ENCODE data around the gene NFU1. TPM values are rescaled to one million over a fixed set of nuclear protein-coding genes. Genes with fewer than 3 reads are reported as not detected.

Gene NFU1
- total and polyA plus RNA-seq, 2 experiments from 2014 or later = 39.9 to 102 TPM

- Histone ChIP-seq H2AFZ (no peak overlapping the region), H4K20me1 (replicated peaks; ENCODE audit: insufficient read depth) (peaks cover 18% of the 10 kb centered on the region), H3F3A (replicated peaks; ENCODE audit: low read depth) (no peaks in the 10 kb centered on the region; the same call in 1 of the 2 replicates), H3K27ac (ENCODE audit: low read depth) (no peak overlapping the region), H3K27me3 (ENCODE audit: insufficient read depth) (no peaks in the 10 kb centered on the region), H3K4me1 (ENCODE audit: insufficient read depth) (peaks cover 8% of the 10 kb centered on the region; the same call in 1 of the 2 replicates), H3K4me3 (no peak overlapping the region), H3K4me2 (no peak overlapping the region), H3K9me2 (ENCODE audit: insufficient read depth) (no peaks in the 10 kb centered on the region), H3K79me2 (replicated peaks; ENCODE audit: insufficient read depth) (peaks cover 98% of the 10 kb centered on the region), H3K36me3 (ENCODE audit: insufficient read depth) (no peaks in the 10 kb centered on the region)
- no peak for TF ChIP-seq ZNF331 (CRISPR knock-in tag; IDR thresholded peaks at IDR 0.05; ENCODE audit: low read depth)
- TF ChIP-seq STAT1 (IDR thresholded peaks at IDR 0.05; ENCODE audit: unreplicated experiment) = no peak
- TF ChIP-seq EZH2 (IDR thresholded peaks at IDR 0.05; ENCODE audit: low read depth, unreplicated experiment) = no peak
- TF ChIP-seq, protein P1, sequence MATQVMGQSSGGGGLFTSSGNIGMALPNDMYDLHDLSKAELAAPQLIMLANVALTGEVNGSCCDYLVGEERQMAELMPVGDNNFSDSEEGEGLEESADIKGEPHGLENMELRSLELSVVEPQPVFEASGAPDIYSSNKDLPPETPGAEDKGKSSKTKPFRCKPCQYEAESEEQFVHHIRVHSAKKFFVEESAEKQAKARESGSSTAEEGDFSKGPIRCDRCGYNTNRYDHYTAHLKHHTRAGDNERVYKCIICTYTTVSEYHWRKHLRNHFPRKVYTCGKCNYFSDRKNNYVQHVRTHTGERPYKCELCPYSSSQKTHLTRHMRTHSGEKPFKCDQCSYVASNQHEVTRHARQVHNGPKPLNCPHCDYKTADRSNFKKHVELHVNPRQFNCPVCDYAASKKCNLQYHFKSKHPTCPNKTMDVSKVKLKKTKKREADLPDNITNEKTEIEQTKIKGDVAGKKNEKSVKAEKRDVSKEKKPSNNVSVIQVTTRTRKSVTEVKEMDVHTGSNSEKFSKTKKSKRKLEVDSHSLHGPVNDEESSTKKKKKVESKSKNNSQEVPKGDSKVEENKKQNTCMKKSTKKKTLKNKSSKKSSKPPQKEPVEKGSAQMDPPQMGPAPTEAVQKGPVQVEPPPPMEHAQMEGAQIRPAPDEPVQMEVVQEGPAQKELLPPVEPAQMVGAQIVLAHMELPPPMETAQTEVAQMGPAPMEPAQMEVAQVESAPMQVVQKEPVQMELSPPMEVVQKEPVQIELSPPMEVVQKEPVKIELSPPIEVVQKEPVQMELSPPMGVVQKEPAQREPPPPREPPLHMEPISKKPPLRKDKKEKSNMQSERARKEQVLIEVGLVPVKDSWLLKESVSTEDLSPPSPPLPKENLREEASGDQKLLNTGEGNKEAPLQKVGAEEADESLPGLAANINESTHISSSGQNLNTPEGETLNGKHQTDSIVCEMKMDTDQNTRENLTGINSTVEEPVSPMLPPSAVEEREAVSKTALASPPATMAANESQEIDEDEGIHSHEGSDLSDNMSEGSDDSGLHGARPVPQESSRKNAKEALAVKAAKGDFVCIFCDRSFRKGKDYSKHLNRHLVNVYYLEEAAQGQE (IDR thresholded peaks at IDR 0.05; ENCODE audit: unreplicated experiment) = no peak
- TF ChIP-seq, protein P2, sequence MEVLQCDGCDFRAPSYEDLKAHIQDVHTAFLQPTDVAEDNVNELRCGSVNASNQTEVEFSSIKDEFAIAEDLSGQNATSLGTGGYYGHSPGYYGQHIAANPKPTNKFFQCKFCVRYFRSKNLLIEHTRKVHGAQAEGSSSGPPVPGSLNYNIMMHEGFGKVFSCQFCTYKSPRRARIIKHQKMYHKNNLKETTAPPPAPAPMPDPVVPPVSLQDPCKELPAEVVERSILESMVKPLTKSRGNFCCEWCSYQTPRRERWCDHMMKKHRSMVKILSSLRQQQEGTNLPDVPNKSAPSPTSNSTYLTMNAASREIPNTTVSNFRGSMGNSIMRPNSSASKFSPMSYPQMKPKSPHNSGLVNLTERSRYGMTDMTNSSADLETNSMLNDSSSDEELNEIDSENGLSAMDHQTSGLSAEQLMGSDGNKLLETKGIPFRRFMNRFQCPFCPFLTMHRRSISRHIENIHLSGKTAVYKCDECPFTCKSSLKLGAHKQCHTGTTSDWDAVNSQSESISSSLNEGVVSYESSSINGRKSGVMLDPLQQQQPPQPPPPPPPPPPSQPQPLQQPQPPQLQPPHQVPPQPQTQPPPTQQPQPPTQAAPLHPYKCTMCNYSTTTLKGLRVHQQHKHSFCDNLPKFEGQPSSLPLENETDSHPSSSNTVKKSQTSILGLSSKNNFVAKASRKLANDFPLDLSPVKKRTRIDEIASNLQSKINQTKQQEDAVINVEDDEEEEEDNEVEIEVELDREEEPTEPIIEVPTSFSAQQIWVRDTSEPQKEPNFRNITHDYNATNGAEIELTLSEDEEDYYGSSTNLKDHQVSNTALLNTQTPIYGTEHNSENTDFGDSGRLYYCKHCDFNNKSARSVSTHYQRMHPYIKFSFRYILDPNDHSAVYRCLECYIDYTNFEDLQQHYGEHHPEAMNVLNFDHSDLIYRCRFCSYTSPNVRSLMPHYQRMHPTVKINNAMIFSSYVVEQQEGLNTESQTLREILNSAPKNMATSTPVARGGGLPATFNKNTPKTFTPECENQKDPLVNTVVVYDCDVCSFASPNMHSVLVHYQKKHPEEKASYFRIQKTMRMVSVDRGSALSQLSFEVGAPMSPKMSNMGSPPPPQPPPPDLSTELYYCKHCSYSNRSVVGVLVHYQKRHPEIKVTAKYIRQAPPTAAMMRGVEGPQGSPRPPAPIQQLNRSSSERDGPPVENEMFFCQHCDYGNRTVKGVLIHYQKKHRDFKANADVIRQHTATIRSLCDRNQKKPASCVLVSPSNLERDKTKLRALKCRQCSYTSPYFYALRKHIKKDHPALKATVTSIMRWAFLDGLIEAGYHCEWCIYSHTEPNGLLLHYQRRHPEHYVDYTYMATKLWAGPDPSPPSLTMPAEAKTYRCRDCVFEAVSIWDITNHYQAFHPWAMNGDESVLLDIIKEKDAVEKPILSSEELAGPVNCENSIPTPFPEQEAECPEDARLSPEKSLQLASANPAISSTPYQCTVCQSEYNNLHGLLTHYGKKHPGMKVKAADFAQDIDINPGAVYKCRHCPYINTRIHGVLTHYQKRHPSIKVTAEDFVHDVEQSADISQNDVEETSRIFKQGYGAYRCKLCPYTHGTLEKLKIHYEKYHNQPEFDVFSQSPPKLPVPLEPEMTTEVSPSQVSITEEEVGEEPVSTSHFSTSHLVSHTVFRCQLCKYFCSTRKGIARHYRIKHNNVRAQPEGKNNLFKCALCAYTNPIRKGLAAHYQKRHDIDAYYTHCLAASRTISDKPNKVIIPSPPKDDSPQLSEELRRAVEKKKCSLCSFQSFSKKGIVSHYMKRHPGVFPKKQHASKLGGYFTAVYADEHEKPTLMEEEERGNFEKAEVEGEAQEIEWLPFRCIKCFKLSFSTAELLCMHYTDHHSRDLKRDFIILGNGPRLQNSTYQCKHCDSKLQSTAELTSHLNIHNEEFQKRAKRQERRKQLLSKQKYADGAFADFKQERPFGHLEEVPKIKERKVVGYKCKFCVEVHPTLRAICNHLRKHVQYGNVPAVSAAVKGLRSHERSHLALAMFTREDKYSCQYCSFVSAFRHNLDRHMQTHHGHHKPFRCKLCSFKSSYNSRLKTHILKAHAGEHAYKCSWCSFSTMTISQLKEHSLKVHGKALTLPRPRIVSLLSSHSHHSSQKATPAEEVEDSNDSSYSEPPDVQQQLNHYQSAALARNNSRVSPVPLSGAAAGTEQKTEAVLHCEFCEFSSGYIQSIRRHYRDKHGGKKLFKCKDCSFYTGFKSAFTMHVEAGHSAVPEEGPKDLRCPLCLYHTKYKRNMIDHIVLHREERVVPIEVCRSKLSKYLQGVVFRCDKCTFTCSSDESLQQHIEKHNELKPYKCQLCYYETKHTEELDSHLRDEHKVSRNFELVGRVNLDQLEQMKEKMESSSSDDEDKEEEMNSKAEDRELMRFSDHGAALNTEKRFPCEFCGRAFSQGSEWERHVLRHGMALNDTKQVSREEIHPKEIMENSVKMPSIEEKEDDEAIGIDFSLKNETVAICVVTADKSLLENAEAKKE (CRISPR knock-in tag; IDR thresholded peaks at IDR 0.05) = no peak
- TF ChIP-seq, protein P3, sequence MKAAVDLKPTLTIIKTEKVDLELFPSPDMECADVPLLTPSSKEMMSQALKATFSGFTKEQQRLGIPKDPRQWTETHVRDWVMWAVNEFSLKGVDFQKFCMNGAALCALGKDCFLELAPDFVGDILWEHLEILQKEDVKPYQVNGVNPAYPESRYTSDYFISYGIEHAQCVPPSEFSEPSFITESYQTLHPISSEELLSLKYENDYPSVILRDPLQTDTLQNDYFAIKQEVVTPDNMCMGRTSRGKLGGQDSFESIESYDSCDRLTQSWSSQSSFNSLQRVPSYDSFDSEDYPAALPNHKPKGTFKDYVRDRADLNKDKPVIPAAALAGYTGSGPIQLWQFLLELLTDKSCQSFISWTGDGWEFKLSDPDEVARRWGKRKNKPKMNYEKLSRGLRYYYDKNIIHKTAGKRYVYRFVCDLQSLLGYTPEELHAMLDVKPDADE (IDR thresholded peaks at IDR 0.05) = no peak
- no peak for TF ChIP-seq EZH2phosphoT487 (IDR thresholded peaks at IDR 0.05; ENCODE audit: unreplicated experiment)
- TF ChIP-seq CREB1 (CRISPR knock-in tag; IDR thresholded peaks at IDR 0.05; ENCODE audit: low read depth) = no peak
- TF ChIP-seq, protein P4, sequence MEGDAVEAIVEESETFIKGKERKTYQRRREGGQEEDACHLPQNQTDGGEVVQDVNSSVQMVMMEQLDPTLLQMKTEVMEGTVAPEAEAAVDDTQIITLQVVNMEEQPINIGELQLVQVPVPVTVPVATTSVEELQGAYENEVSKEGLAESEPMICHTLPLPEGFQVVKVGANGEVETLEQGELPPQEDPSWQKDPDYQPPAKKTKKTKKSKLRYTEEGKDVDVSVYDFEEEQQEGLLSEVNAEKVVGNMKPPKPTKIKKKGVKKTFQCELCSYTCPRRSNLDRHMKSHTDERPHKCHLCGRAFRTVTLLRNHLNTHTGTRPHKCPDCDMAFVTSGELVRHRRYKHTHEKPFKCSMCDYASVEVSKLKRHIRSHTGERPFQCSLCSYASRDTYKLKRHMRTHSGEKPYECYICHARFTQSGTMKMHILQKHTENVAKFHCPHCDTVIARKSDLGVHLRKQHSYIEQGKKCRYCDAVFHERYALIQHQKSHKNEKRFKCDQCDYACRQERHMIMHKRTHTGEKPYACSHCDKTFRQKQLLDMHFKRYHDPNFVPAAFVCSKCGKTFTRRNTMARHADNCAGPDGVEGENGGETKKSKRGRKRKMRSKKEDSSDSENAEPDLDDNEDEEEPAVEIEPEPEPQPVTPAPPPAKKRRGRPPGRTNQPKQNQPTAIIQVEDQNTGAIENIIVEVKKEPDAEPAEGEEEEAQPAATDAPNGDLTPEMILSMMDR (conservative IDR thresholded peaks at IDR 0.05; ENCODE audit: low read depth in 2 of 2) = no peak
- TF ChIP-seq JUNB (IDR thresholded peaks at IDR 0.05; ENCODE audit: unreplicated experiment) = no peak
- TF ChIP-seq NANOG (IDR thresholded peaks at IDR 0.05; ENCODE audit: borderline replicate concordance) = no peak
- no peak for TF ChIP-seq ZNF114 (CRISPR knock-in tag; IDR thresholded peaks at IDR 0.05)
- no peak for TF ChIP-seq POLR2AphosphoS5 (IDR thresholded peaks at IDR 0.05; ENCODE audit: low read depth)
- no peaks in the 10 kb centered on the region; the same call in 2 of the 3 replicates for H3K36me3 Mint-ChIP-seq (ENCODE audit: low read depth)
- no peak overlapping the region for H3K4me3 Mint-ChIP-seq
- no peaks in the 10 kb centered on the region for H3K27me3 Mint-ChIP-seq (ENCODE audit: insufficient read depth, low read depth, poor library complexity)
- H3K4me1 Mint-ChIP-seq = peaks cover 16% of the 10 kb centered on the region
- H3K9me3 Mint-ChIP-seq = no peaks in the 10 kb centered on the region; the same call in 2 of the 3 replicates
- no peak overlapping the region for H3K27ac Mint-ChIP-seq
- no peak for DNase-seq (ENCODE audit: low spot score)
- no peak for ATAC-seq
Observed at GRCh38 chr2:69380072-69380917, 56.9 kb downstream of the NFU1 start.

Measured in GM23338 (cell line).